RWPE2 (cell line): Measurements from ENCODE around the gene CDC42BPB.
A peak's percentile ranks its signal among the peaks of the same experiment; 100 is the strongest.

Experiments used
- ATAC-seq: fragments of 200-7000 bp; cut with Tn5 transposase; 3 replicates; pipeline ENCODE4 v1.9.1; 2021; ENCODE audit warnings: low read depth
- DNase-seq: peaks from one replicate; pipeline ENCODE4 v3.0.0-alpha.2; 2020; ENCODE audit warnings: low spot score
- H3K27ac ChIP-seq: fragments of 450-650 bp; 2 replicates; pipeline ENCODE4 v1.5.1; 2017; ENCODE audit warnings: mild to moderate bottlenecking; ENCODE audit not compliant: poor library complexity, severe bottlenecking
- H3K27me3 ChIP-seq: fragments of 250-450 bp; sonication (Bioruptor Pico); 2 replicates; pipeline ENCODE4 v1.5.1; 2021; ENCODE audit warnings: mild to moderate bottlenecking, moderate library complexity; ENCODE audit not compliant: insufficient read depth, poor library complexity, severe bottlenecking
- H3K36me3 ChIP-seq: fragments of 250-450 bp; sonication (Bioruptor Pico); 2 replicates; pipeline ENCODE4 v1.5.1; 2020; ENCODE audit warnings: low read depth, mild to moderate bottlenecking, moderate library complexity
- H3K4me1 ChIP-seq: fragments of 250-450 bp; sonication (Bioruptor Pico); 2 replicates; pipeline ENCODE4 v1.5.1; 2021; ENCODE audit warnings: mild to moderate bottlenecking, moderate library complexity; ENCODE audit not compliant: insufficient read depth, poor library complexity, severe bottlenecking
- H3K4me3 ChIP-seq: fragments of 250-450 bp; sonication (Bioruptor Pico); 2 replicates; pipeline ENCODE4 v1.5.1; 2021; ENCODE audit warnings: mild to moderate bottlenecking, moderate library complexity; ENCODE audit not compliant: severe bottlenecking
- H3K9me3 ChIP-seq: fragments of 250-450 bp; sonication (Bioruptor Pico); 2 replicates; pipeline ENCODE4 v1.5.1; 2021; ENCODE audit warnings: mild to moderate bottlenecking, moderate library complexity; ENCODE audit not compliant: severe bottlenecking
- TF ChIP-seq, protein P1 (sequence below): fragments of 450-650 bp; IDR thresholded peaks from one replicate; pipeline ENCODE4 v1.5.1; 2017; ENCODE audit warnings: mild to moderate bottlenecking, moderate library complexity; ENCODE audit not compliant: poor library complexity, severe bottlenecking

The CDC42BPB gene

DNA sequence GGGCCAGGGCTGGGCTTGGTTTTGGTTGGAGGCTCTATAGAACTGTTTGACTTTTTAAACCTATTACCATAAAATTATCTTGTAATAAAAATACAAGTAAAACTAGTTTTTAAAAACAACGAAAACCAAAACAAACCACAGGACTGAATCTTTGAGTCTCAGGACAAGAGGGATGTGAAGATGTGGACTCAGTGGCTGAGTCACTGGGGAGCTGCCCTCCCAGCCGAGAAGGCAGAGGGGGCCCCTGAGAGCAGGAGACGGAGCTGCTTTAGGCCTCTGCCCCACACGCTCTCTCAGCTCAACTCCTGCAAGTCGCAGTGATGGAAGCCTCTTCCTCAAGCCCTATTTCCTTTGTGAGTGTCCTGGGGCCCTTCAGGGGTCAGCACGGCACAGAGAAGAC is 59.0 kb downstream of the CDC42BPB start:
- DNase-seq (no peak), ATAC-seq (no peak)
- Histone ChIP-seq H3K4me3 (no peak overlapping the region), H3K4me1 (peaks cover 12% of the 10 kb centered on the region), H3K27me3 (no peaks in the 10 kb centered on the region), H3K9me3 (no peaks in the 10 kb centered on the region), H3K36me3 (peaks cover 66% of the 10 kb centered on the region), H3K27ac (no peak overlapping the region)
- TF ChIP-seq, protein P1, sequence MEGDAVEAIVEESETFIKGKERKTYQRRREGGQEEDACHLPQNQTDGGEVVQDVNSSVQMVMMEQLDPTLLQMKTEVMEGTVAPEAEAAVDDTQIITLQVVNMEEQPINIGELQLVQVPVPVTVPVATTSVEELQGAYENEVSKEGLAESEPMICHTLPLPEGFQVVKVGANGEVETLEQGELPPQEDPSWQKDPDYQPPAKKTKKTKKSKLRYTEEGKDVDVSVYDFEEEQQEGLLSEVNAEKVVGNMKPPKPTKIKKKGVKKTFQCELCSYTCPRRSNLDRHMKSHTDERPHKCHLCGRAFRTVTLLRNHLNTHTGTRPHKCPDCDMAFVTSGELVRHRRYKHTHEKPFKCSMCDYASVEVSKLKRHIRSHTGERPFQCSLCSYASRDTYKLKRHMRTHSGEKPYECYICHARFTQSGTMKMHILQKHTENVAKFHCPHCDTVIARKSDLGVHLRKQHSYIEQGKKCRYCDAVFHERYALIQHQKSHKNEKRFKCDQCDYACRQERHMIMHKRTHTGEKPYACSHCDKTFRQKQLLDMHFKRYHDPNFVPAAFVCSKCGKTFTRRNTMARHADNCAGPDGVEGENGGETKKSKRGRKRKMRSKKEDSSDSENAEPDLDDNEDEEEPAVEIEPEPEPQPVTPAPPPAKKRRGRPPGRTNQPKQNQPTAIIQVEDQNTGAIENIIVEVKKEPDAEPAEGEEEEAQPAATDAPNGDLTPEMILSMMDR = no peak

DNA sequence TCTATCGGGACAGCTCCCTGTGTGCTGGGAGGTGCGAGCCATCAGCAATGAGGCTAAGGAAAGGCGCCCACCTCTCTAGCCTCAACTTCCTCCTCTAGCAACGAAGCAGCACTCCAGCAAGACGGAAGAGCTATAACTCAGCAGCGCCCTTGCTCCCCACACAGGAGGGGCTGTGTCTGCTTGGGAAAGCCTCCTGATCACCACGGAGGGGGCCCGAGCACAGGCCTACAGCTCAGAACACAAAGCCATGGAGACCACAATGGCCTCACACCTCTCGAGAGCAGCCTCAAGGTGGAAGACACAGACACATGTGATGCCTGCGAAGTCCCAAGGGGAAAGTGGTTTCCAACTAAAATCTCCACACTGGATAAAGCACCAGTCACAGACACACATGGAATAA is 60.4 kb downstream of the CDC42BPB start:
- Histone ChIP-seq H3K27me3 (no peaks in the 10 kb centered on the region), H3K9me3 (no peaks in the 10 kb centered on the region), H3K36me3 (peaks cover 64% of the 10 kb centered on the region), H3K27ac (no peak overlapping the region), H3K4me3 (no peak overlapping the region), H3K4me1 (peaks cover 18% of the 10 kb centered on the region)
- DNase-seq (no peak), ATAC-seq (no peak)
- TF ChIP-seq, protein P1 = no peak

DNA sequence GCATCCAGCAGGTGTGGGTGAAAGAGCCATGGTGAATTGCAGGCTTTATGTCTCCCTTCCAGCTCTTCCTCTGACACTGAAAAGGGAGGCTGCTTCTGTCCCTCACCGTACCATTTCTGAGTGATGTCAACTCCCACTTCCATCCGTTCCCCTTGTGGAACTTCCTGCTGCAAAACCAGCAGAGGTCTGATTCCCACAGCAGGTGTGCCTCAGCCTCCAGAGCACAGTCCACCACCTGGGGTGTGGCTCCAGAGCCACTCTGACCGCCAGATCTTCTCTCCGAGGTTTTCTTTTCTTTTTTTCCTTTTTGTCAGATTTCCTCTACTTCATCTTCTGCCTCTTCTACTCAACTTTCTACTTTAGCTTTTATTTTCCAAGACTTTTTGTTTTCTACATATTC is 62.7 kb downstream of the CDC42BPB start:
- Histone ChIP-seq H3K9me3 (no peaks in the 10 kb centered on the region), H3K36me3 (peaks cover 70% of the 10 kb centered on the region), H3K4me1 (peaks cover 18% of the 10 kb centered on the region), H3K4me3 (no peak overlapping the region), H3K27ac (peak overlapping the region; percentile 80), H3K27me3 (no peaks in the 10 kb centered on the region)
- TF ChIP-seq, protein P1 = no peak
- ATAC-seq (no peak), DNase-seq (no peak)

DNA sequence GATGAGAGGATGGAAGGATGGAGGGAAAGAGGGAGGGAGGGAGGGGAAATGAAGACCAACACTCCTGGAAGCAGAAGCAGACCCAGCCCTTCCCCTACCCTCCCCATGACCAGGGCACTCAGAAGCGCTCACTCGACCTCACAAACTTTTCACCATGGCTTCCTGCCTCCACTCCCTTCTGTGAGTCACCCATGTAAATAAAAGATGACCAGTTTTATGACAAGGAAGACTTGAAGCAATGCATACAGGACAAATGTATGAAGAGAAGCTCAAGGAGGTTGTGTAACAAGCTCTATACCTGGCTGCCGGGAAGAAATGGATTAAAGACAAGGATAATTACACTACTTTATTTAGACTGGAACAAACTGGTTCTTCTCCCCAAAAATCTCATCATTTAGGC is 63.8 kb downstream of the CDC42BPB start:
- Histone ChIP-seq H3K27me3 (no peaks in the 10 kb centered on the region), H3K9me3 (peaks cover under 1% of the 10 kb centered on the region), H3K36me3 (peaks cover 75% of the 10 kb centered on the region), H3K4me3 (no peak overlapping the region), H3K27ac (peak overlapping the region; percentile 80), H3K4me1 (peaks cover 18% of the 10 kb centered on the region)
- peak; percentile 98 for ATAC-seq
- DNase-seq = no peak
- TF ChIP-seq, protein P1 = no peak

DNA sequence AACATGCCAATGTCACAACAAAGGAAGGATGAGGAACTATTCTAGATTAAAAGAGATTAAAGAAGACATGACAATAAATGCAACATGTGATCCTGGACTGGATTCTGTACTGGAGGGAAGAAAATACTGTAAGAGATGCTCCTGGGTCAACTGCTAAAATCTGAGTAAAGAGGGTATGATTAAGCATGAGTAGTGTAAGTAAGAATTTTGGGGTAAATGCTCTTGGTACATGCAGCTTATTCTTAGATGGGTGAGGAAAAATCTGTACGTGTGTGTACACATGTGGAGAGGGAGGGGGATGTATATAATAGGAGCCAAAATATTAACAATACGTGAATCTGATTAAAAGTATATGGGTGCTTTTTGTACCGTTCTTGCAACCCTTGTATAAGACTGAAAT is 66.0 kb downstream of the CDC42BPB start:
- Histone ChIP-seq H3K36me3 (peaks cover 72% of the 10 kb centered on the region), H3K27me3 (no peaks in the 10 kb centered on the region), H3K4me1 (peaks cover 31% of the 10 kb centered on the region), H3K9me3 (peaks cover 9% of the 10 kb centered on the region), H3K27ac (no peak overlapping the region), H3K4me3 (no peak overlapping the region)
- TF ChIP-seq, protein P1 = no peak
- ATAC-seq (no peak), DNase-seq (no peak)
